Mesendoderm (in vitro differentiated cells): ENCODE results near the gene MTG2.

Experiments used
- DNase-seq: peaks from one replicate; pipeline ENCODE4 v3.0.0; 2013
- H2AK5ac ChIP-seq: 2 replicates; pipeline ENCODE4 v1.6.1; 2013; ENCODE audit warnings: low read length, inconsistent platforms
- H2BK120ac ChIP-seq: 2 replicates; pipeline ENCODE4 v1.6.1; 2013; ENCODE audit warnings: low read depth, mild to moderate bottlenecking, low read length, moderate library complexity, mixed read lengths
- H2BK15ac ChIP-seq: replicated peaks from 2 replicates; pipeline ENCODE4 v1.6.1; 2013; ENCODE audit warnings: low read depth, mild to moderate bottlenecking, moderate library complexity
- H2BK5ac ChIP-seq: 2 replicates; pipeline ENCODE4 v1.6.1; 2013; ENCODE audit warnings: low read length, inconsistent platforms
- H3K18ac ChIP-seq: 2 replicates; pipeline ENCODE4 v1.6.1; 2013; ENCODE audit warnings: mild to moderate bottlenecking, low read length, mixed read lengths
- H3K23ac ChIP-seq: one replicate; pipeline ENCODE4 v1.6.1; 2013; ENCODE audit warnings: low read length
- H3K27ac ChIP-seq: 2 replicates; pipeline ENCODE4 v1.5.1; 2013; ENCODE audit warnings: low read depth, mild to moderate bottlenecking, inconsistent platforms, low read length, moderate library complexity
- H3K27me3 ChIP-seq: 2 replicates; pipeline ENCODE4 v1.6.1; 2013; ENCODE audit warnings: low read length, control low read depth, mild to moderate bottlenecking, inconsistent platforms; ENCODE audit not compliant: insufficient read depth, poor library complexity
- H3K36me3 ChIP-seq: 2 replicates; pipeline ENCODE4 v1.6.1; 2013; ENCODE audit warnings: low read length, inconsistent platforms; ENCODE audit not compliant: control insufficient read depth, insufficient read depth
- H3K4ac ChIP-seq: one replicate; pipeline ENCODE4 v1.6.1; 2013; ENCODE audit warnings: low read depth, mild to moderate bottlenecking, low read length, moderate library complexity
- H3K4me1 ChIP-seq: 2 replicates; pipeline ENCODE4 v1.6.1; 2013; ENCODE audit warnings: low read depth, low read length, inconsistent platforms; ENCODE audit not compliant: control insufficient read depth
- H3K4me2 ChIP-seq: 2 replicates; pipeline ENCODE4 v1.6.1; 2013; ENCODE audit warnings: low read length
- H3K4me3 ChIP-seq: 2 replicates; pipeline ENCODE4 v1.5.1; 2013; ENCODE audit warnings: mild to moderate bottlenecking, low read length
- H3K56ac ChIP-seq: one replicate; pipeline ENCODE4 v1.6.1; 2013; ENCODE audit warnings: low read length
- H3K79me1 ChIP-seq: 2 replicates; pipeline ENCODE4 v1.6.1; 2013; ENCODE audit warnings: low read length, inconsistent platforms
- H3K79me2 ChIP-seq: 2 replicates; pipeline ENCODE4 v1.6.1; 2013; ENCODE audit warnings: mild to moderate bottlenecking, low read length; ENCODE audit not compliant: control insufficient read depth, insufficient read depth
- H3K9ac ChIP-seq: 2 replicates; pipeline ENCODE4 v1.6.1; 2013; ENCODE audit warnings: low read length, inconsistent platforms
- H4K5ac ChIP-seq: one replicate; pipeline ENCODE4 v1.6.1; 2013; ENCODE audit warnings: low read length
- H4K8ac ChIP-seq: one replicate; pipeline ENCODE4 v1.6.1; 2013; ENCODE audit warnings: low read depth, mild to moderate bottlenecking, control low read depth, low read length, moderate library complexity
- WGBS: extraction: QIAGEN DNeasy Blood & Tissue Kit; methylation state at CpG from one replicate; pipeline ENCODE4 v1.1.7; 2013; ENCODE audit warnings: low lambda C conversion rate, missing lambda C conversion rate; ENCODE audit not compliant: insufficient coverage; ENCODE audit errors: extremely low coverage; 5-methylcytosine and 5-hydroxymethylcytosine counted together

The MTG2 gene

DNA sequence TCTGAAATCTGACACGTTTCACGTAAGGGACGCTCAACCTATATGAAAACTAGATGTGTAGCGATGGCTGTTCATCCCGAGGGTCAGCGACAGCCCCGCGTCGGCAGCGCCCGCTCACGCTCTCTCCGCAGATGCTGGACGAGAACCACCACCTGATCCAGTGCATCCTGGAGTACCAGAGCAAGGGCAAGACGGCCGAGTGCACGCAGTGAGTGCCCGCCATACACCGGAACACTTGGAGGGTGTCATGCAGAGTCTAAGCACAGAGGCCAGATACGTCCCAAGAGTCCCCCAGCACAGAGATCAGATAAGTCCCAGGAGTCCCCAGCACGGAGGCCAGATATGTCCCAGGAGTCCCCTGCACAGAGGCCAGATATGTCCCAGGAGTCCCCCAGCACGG is 24.3 kb upstream of the MTG2 start:
- Histone ChIP-seq H2BK5ac (no peak overlapping the region), H3K27ac (no peak overlapping the region), H4K8ac (no peak overlapping the region), H3K79me2 (peaks cover 43% of the 10 kb centered on the region), H3K4me2 (no peak overlapping the region), H4K5ac (no peak overlapping the region), H3K4me1 (peaks cover 3% of the 10 kb centered on the region), H3K4me3 (no peak overlapping the region), H2BK15ac (no peak overlapping the region), H3K56ac (no peak overlapping the region), H3K79me1 (peaks cover 23% of the 10 kb centered on the region), H3K23ac (no peak overlapping the region), H3K4ac (no peak overlapping the region), H3K36me3 (peaks cover 6% of the 10 kb centered on the region), H3K9ac (no peak overlapping the region), H3K18ac (no peak overlapping the region), H2BK120ac (no peak overlapping the region), H2AK5ac (no peak overlapping the region), H3K27me3 (no peaks in the 10 kb centered on the region)
- no CpG with 5 or more reads among the region's 22 CpGs for WGBS
- DNase-seq = no peak

DNA sequence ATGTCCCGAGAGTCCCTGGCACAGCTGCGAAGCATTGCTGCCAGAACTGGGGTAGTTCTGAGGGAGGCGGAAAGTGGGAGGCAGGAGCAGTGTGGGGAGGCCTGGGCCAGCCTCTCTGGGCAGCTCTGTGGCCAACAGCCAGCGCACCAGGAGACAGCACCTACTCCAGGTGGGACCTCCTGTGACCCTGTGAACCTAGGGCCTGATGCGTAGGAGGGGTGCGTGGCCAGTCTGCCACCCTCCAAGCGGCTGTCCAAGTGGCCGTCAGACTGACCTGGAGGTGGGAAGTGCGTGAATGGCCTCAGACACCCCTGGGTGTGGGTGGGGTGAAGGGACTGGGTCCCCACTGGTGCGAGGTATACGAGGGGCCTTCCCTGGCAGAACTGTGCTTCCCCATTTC is 23.8 kb upstream of the MTG2 start:
- H4K8ac ChIP-seq = no peak overlapping the region
- H3K79me1 ChIP-seq = peaks cover 18% of the 10 kb centered on the region
- no peak overlapping the region for H2BK120ac ChIP-seq
- peaks cover 3% of the 10 kb centered on the region for H3K4me1 ChIP-seq
- H2AK5ac ChIP-seq = no peak overlapping the region
- peaks cover 37% of the 10 kb centered on the region for H3K79me2 ChIP-seq
- no peak overlapping the region for H3K27ac ChIP-seq
- no peak overlapping the region for H3K23ac ChIP-seq
- H2BK15ac ChIP-seq = no peak overlapping the region
- H2BK5ac ChIP-seq = no peak overlapping the region
- no peak overlapping the region for H3K4me2 ChIP-seq
- no CpG with 5 or more reads among the region's 11 CpGs for WGBS
- H3K56ac ChIP-seq = no peak overlapping the region
- no peak overlapping the region for H4K5ac ChIP-seq
- peaks cover 6% of the 10 kb centered on the region for H3K36me3 ChIP-seq
- DNase-seq = no peak
- no peaks in the 10 kb centered on the region for H3K27me3 ChIP-seq
- H3K18ac ChIP-seq = no peak overlapping the region
- H3K9ac ChIP-seq = no peak overlapping the region
- H3K4ac ChIP-seq = no peak overlapping the region
- no peak overlapping the region for H3K4me3 ChIP-seq

DNA sequence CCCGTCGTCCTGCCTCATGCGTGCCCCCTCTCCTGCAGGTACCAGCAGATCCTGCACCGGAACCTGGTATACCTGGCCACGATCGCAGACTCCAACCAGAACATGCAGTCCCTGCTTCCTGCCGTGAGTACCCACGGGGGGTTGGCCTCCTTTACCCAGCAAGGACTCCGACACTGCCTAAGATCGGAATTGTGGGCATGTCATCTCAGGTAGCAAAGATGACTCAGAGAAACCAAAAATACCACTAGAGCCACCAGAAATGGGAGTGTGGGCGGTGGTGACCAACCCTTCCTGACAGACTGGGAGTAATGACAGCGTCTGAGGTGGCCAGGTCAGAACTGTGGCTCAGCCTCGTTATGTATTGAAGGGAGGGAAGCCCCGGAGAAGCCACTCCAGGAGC is 23.0 kb upstream of the MTG2 start:
- no peak overlapping the region for H4K8ac ChIP-seq
- peaks cover 18% of the 10 kb centered on the region for H3K79me1 ChIP-seq
- H3K56ac ChIP-seq = no peak overlapping the region
- DNase-seq = no peak
- no CpG with 5 or more reads among the region's 14 CpGs for WGBS
- H4K5ac ChIP-seq = no peak overlapping the region
- H3K18ac ChIP-seq = no peak overlapping the region
- H3K27ac ChIP-seq = no peak overlapping the region
- H3K27me3 ChIP-seq = no peaks in the 10 kb centered on the region
- H3K4me2 ChIP-seq = no peak overlapping the region
- no peak overlapping the region for H3K9ac ChIP-seq
- peaks cover 32% of the 10 kb centered on the region for H3K79me2 ChIP-seq
- H2BK120ac ChIP-seq = no peak overlapping the region
- H3K36me3 ChIP-seq = peaks cover 8% of the 10 kb centered on the region
- H3K4me3 ChIP-seq = no peak overlapping the region
- H3K23ac ChIP-seq = no peak overlapping the region
- peaks cover 3% of the 10 kb centered on the region for H3K4me1 ChIP-seq
- H3K4ac ChIP-seq = no peak overlapping the region
- H2AK5ac ChIP-seq = no peak overlapping the region
- no peak overlapping the region for H2BK15ac ChIP-seq
- no peak overlapping the region for H2BK5ac ChIP-seq

DNA sequence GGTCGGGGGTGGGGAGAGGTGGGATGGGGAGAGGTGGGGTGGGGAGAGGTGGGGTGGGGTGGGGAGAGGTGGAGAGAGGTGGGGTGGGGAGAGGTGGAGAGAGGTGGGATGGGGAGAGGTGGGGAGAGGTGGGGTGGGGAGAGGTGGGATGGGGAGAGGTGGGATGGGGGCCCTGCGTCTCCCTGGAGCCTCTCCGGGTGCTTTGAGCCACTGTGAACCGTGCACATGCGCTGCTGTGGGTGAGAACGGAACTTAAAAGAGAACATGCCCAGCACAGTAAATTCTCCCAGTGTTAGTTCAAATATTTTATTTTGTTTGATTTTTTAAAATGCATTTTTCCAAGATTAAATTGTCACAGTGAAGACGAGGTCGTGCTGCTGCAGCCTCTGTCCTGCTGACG is 22.6 kb upstream of the MTG2 start:
- H2BK5ac ChIP-seq = no peak overlapping the region
- H3K23ac ChIP-seq = no peak overlapping the region
- DNase-seq = no peak
- no peak overlapping the region for H3K18ac ChIP-seq
- H4K5ac ChIP-seq = no peak overlapping the region
- H3K79me1 ChIP-seq = peaks cover 18% of the 10 kb centered on the region
- H3K4ac ChIP-seq = no peak overlapping the region
- H3K27me3 ChIP-seq = no peaks in the 10 kb centered on the region
- H3K4me2 ChIP-seq = no peak overlapping the region
- H3K79me2 ChIP-seq = peaks cover 32% of the 10 kb centered on the region
- peaks cover 10% of the 10 kb centered on the region for H3K36me3 ChIP-seq
- no peak overlapping the region for H2AK5ac ChIP-seq
- no peak overlapping the region for H2BK15ac ChIP-seq
- no peak overlapping the region for H3K9ac ChIP-seq
- H3K4me1 ChIP-seq = peaks cover 2% of the 10 kb centered on the region
- no CpG with 5 or more reads among the region's 9 CpGs for WGBS
- no peak overlapping the region for H3K4me3 ChIP-seq
- no peak overlapping the region for H3K56ac ChIP-seq
- no peak overlapping the region for H3K27ac ChIP-seq
- H4K8ac ChIP-seq = no peak overlapping the region
- no peak overlapping the region for H2BK120ac ChIP-seq

DNA sequence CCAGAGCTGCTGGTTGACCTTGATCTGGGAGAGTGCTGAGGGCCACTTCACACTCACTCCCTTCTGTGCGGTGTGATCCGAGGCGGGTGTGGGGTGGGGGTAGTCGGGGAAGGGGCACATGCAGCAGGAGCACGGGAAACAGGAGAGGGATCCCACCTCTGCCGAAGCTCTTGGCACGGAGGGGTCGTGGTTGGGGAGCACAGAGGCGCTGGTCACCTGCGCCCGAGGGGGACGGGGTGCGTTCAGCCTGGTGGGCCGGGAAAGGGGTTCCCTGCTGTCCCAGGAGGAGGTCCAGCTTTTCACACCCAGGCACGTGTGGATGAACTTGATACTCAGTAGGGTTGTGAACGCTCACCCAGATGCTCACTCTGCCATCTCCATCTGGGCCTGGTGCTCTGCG is 22.0 kb upstream of the MTG2 start:
- no peak overlapping the region for H3K27ac ChIP-seq
- no peak overlapping the region for H2BK5ac ChIP-seq
- H3K79me1 ChIP-seq = peaks cover 17% of the 10 kb centered on the region
- no peak overlapping the region for H2AK5ac ChIP-seq
- no peaks in the 10 kb centered on the region for H3K27me3 ChIP-seq
- no peak overlapping the region for H4K5ac ChIP-seq
- H3K4ac ChIP-seq = no peak overlapping the region
- H3K4me1 ChIP-seq = no peaks in the 10 kb centered on the region
- no peak overlapping the region for H2BK15ac ChIP-seq
- no peak overlapping the region for H4K8ac ChIP-seq
- H3K4me2 ChIP-seq = no peak overlapping the region
- no peak overlapping the region for H3K56ac ChIP-seq
- H3K36me3 ChIP-seq = peaks cover 13% of the 10 kb centered on the region
- no peak overlapping the region for H3K4me3 ChIP-seq
- H3K23ac ChIP-seq = no peak overlapping the region
- H3K9ac ChIP-seq = no peak overlapping the region
- peaks cover 29% of the 10 kb centered on the region for H3K79me2 ChIP-seq
- no CpG with 5 or more reads among the region's 17 CpGs for WGBS
- no peak overlapping the region for H2BK120ac ChIP-seq
- H3K18ac ChIP-seq = no peak overlapping the region
- DNase-seq = no peak

DNA sequence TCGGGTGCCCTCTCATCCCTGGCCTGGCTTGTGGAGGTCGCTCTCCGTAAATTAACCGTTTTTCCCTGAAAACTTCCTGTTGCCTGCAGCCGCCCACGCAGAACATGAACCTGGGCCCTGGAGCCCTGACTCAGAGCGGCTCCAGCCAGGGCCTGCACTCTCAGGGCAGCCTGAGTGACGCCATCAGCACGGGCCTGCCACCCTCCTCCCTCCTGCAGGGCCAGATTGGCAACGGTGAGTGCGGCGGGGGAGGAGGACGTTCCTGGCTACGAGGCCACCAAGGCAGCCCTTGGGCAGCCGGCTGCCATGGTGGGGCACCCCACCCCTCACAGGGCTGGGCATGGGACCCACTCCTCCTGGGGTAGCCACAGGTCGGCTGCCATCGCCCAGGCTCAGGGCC is 21.5 kb upstream of the MTG2 start:
- no peak overlapping the region for H2AK5ac ChIP-seq
- H3K4me3 ChIP-seq = no peak overlapping the region
- no peak overlapping the region for H3K27ac ChIP-seq
- H3K18ac ChIP-seq = no peak overlapping the region
- no peak for DNase-seq
- H3K79me1 ChIP-seq = peaks cover 15% of the 10 kb centered on the region
- no peak overlapping the region for H3K4me2 ChIP-seq
- H2BK5ac ChIP-seq = no peak overlapping the region
- no peak overlapping the region for H2BK15ac ChIP-seq
- H3K56ac ChIP-seq = no peak overlapping the region
- H4K5ac ChIP-seq = no peak overlapping the region
- no peak overlapping the region for H2BK120ac ChIP-seq
- H3K4ac ChIP-seq = no peak overlapping the region
- H3K79me2 ChIP-seq = peaks cover 26% of the 10 kb centered on the region
- H3K27me3 ChIP-seq = no peaks in the 10 kb centered on the region
- H3K9ac ChIP-seq = no peak overlapping the region
- no peaks in the 10 kb centered on the region for H3K4me1 ChIP-seq
- no peak overlapping the region for H4K8ac ChIP-seq
- H3K23ac ChIP-seq = no peak overlapping the region
- no CpG with 5 or more reads among the region's 17 CpGs for WGBS
- peaks cover 14% of the 10 kb centered on the region for H3K36me3 ChIP-seq
